HG03469 (cell line): ENCODE data around the gene LRP1B.

Experiments
- ATAC-seq: cut with Tn5 transposase; IDR thresholded peaks from one replicate; pipeline ENCODE4 v1.9.1; 2021; ENCODE audit warnings: mild to moderate bottlenecking, moderate library complexity, moderate number of reproducible peaks; ENCODE audit not compliant: unreplicated experiment

Gene LRP1B

DNA sequence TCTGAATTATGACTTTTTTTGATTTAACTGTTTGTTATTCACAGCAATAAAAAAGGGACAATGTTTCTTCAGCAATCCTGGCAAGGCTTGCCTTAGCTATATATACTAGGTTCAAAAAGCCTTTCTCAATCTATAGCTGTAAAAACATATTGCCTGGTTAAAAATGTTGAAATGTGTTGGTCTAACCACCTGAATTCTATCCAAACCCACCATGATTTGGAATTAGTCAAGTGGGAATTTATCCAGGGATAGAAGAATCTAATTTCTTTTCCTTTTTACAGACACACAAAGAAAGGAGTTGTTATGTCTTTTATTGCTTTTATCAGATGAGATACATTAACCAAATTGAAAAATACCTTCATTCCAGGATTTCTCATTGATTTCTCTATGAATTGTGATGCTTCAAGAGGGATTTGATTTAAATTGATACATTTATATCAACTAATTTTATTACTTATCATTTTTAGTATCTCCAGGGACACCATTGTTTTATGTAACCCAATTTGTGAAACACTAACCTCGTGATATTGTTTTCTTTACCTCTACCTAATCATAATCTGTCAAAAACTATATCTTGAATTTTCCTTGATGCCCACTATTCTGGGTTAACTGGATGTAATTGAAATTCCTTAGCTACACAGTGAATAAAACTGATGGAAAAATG lies 88.1 kb downstream of the LRP1B start:
- no peak for ATAC-seq

- ATAC-seq: no peak
Observed at GRCh38 chr2:142041996-142042395, 88.8 kb downstream of the LRP1B start.

GRCh38 chr2:142041105-142041504 lies 89.7 kb downstream of the LRP1B start:
- ATAC-seq: no peak

DNA sequence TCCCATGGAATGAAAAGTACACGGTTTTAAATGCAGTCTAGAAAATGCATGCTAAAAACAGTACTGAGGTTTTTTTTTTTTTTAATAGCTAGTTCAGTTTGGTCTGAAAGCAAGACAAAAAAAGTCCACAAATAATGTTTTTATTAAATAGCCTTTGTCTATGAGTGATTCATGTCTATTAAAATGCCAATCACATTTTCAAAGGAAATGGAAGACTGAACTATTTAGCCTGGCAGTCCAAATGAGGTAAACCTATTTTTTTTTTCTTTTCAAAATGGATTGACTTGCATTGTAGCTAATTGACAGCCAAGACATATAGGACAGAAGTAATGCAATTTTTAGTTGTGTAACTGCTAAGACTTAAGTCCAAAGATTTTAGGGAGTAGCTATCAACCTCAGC lies 90.3 kb downstream of the LRP1B start:
- no peak for ATAC-seq

GRCh38 chr2:142038826-142039225 lies 92.0 kb downstream of the LRP1B start:
- ATAC-seq: no peak

- no peak for ATAC-seq
Observed at GRCh38 chr2:142037744-142038143, 93.1 kb downstream of the LRP1B start.

GRCh38 chr2:142037066-142037465 lies 93.8 kb downstream of the LRP1B start:
- ATAC-seq: no peak

- ATAC-seq: no peak
Observed at GRCh38 chr2:142033393-142033792, 97.4 kb downstream of the LRP1B start.

DNA sequence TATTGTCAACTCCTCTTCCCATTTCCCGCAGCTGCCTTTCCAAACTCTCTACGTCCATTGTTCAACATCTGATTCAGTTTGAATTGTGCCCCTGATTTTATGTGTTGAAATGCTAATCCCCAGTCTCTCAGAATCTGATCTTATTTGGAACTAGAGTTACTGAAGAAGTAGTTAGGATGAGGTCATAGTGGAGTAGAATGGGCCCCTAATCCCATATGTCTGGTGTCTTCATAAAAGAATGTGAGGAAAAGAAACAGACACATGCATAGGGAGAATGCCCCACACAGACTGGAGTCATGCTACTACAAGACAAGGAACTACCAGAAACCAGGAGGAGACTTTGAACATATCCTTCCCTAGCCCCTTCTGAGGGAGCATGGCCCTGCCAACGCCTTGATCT lies 99.2 kb downstream of the LRP1B start:
- ATAC-seq: no peak

DNA sequence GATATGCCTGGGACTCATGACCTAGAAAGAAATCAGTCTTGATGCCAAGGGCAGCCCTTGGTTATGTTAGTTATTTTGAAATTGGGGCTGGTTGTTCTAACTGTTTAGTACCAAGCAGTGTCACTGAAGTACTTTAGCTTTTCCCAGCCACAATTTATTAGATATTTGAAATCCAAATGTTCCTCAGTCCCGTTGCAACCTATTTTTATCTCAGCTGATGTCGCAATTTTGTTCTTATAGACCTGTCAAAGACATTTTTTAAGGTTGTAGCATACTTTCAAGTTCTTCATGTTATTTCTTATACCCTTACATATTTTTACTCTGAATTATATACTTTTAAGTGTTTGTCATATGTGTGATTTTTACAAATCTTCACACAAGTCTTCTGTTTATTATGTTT lies 100.1 kb downstream of the LRP1B start:
- ATAC-seq: no peak

- no peak for ATAC-seq
Observed at GRCh38 chr2:142029974-142030373, 100.8 kb downstream of the LRP1B start.

DNA sequence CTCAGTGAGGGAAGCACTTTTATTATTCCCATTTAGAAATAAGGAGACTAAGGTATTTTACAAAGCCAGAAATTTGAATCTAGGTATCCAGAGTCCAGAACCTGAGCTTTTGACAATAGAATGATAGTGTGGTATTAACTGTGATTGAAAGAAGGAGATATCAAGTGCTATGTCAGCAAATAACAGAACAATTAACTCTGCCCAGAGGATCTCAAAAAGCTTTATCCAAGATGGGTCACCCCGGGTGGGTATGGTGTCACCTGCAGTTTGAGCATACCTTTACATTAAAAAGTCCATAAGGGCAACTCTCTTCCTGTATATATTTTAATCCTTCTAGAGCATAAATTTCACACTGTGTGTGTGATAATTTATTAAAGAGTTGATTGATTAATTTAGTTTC lies 105.4 kb downstream of the LRP1B start:
- no peak for ATAC-seq

DNA sequence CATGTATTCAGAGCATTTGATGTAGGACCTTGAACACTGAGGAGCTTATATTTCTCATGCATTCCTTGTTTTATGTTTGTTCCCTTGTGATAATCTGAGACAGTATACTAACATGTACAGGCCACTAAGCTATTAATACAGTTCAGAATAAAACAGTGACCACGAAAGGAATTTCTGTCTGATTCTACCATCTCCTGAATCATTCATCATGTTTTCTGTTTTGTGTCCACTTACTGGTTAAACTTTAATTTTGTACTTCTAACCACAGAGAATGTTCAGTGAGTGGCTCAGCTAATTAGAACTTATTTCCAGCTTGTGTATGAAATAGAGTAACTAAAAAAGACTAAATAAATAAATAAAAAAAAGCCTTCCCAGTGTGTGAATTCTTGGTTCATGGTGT lies 110.4 kb downstream of the LRP1B start:
- no peak for ATAC-seq

DNA sequence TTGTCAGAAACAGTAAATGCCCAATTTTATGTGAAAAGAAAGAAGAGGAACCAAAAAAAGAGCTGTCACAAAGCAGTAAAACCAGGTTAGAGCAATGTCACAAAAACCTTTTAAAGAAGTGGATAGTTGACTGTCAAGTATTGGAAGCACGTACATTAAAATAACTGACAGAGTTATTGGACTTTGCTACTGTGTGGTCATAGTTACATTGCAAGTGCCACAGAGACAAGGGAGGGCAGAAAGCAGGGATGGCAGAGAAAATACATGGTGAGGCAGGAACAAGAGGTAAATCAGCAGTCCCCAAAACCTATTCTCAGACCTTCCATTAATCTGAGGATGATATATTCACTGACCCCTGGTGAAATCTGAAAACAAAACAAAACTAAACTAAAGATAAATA lies 116.3 kb downstream of the LRP1B start:
- no peak for ATAC-seq

GRCh38 chr2:142012797-142013196 lies 118.0 kb downstream of the LRP1B start:
- ATAC-seq: no peak

GRCh38 chr2:142010477-142011270 lies 120.1 kb downstream of the LRP1B start:
- ATAC-seq: no peak

DNA sequence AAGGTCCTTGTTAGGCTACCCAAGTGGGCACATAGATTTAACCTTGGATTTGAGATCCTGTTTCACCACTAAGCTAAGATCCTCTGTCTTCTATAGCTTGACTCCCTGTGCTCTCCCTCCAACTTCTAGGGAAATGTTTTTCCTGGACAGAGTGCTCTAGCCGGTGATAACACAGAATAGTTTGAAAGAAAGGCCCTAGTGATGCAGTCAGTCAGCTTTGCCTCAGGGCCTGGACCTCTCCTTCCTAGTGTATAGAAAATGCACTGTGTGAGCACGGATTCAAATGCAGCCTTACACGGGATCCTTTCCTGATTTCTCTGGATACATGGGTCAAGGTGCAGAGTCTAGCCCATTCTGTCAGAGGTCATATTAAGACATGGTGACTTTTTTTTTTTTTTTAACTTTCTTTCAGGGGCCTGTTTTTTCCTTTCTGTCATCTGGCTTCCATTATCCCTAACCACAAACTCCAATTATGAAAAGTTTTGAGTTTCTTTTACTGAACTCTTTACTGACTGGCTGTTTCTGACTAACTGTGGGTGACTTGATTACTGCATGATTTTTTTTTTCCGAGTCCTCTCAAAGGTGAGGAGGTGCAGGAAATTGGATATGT lies 122.6 kb downstream of the LRP1B start:
- no peak for ATAC-seq

DNA sequence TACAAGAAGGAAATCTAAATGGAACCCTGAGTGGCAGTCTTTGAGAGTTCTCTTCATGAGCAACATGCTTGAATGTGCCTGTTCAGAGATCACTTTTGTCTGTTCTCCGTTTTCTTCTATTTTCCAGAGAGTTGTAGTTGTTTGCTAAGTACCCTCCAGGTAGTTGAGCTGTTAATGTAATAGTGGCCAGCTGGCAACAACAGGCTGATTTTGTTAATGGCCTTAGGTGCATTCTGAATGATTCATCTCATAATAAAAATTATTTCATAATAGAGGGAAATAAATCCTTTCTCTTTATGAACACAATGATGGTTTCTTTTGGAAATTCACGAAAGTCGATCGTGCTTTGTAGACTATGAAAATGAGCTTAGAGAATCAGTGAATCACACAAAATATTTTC lies 136.8 kb downstream of the LRP1B start:
- no peak for ATAC-seq

DNA sequence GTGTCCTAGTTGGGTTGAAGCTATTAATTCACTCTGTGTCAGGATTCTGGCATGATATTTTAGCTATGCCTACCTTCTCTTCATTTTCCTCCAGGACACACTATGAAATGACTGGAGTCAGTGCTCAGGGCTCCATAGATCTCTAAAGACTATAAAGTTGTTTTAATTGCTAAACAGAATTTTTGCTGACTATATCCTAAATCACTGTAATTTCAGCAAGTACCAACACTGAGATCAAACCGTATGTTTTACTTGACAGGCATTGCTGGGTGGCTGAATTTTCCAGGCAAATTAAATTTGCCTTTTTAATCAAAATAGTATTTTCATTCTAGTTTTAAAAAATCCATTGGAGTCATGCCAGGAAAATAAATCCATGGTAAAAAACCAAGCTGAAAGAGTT lies 138.1 kb downstream of the LRP1B start:
- no peak for ATAC-seq

GRCh38 chr2:141968433-141968832 lies 162.4 kb downstream of the LRP1B start:
- no peak for ATAC-seq

- no peak for ATAC-seq
Observed at GRCh38 chr2:141967980-141968379, 162.8 kb downstream of the LRP1B start.

GRCh38 chr2:141967503-141967902 lies 163.3 kb downstream of the LRP1B start:
- no peak for ATAC-seq
